ENCODE results near the gene HIF1A.

Gene HIF1A

GRCh38 chr14:61672796-61673195, 22.5 kb upstream of the HIF1A start:
- Histone ChIP-seq H3K9me3 (ENCODE audit: control insufficient read depth, insufficient read depth, low read length) (no peaks in the 10 kb centered on the region), H3K4me1 (ENCODE audit: control insufficient read depth, low read length) (peaks cover 41% of the 10 kb centered on the region), H4K20me1 (ENCODE audit: control insufficient read depth, insufficient read depth, low read depth, low read length) (no peaks in the 10 kb centered on the region), H3K27me3 (ENCODE audit: control insufficient read depth, low read length) (no peaks in the 10 kb centered on the region), H3K36me3 (ENCODE audit: control insufficient read depth, low read length) (no peaks in the 10 kb centered on the region), H3K4me2 (ENCODE audit: low read length) (no peak overlapping the region), H3K27ac (ENCODE audit: low read depth, low read length) (no peak overlapping the region), H3K4me3 (ENCODE audit: low read length) (no peak overlapping the region), H3K9me2 (replicated peaks; ENCODE audit: control insufficient read depth, low read length) (no peaks in the 10 kb centered on the region), H3K79me2 (ENCODE audit: control insufficient read depth, low read length) (no peaks in the 10 kb centered on the region), H3F3A (ENCODE audit: control insufficient read depth, insufficient read depth) (peaks cover 19% of the 10 kb centered on the region)
- TF ChIP-seq EZH2phosphoT487 (IDR thresholded peaks at IDR 0.05; ENCODE audit: borderline replicate concordance, low read length) (no peak), CTCF (IDR thresholded peaks at IDR 0.05; ENCODE audit: low read depth, low read length, poor library complexity, severe bottlenecking) (no peak)

DNA sequence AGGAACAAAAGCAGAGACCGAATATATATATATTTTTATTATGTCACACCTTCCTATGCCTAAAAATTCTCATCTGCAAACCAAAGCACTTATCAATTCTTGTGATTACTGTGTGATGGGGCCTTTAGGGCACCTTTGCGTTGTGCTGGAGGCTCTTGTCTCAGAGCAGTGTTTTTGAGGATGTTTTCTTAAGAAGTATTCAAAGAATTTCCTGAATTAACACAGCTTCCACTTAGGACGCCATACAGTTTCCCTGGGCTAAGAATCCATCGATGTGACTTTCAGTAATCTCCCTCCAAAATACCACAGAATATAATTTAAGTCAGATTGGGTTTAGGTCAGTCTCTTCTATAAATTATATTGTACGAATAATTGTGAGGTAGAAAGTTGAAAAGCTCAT, 22.0 kb upstream of the HIF1A start:
- no peaks in the 10 kb centered on the region for H4K20me1 ChIP-seq (ENCODE audit: control insufficient read depth, insufficient read depth, low read depth, low read length)
- H3K4me3 ChIP-seq (ENCODE audit: low read length) = no peak overlapping the region
- no peaks in the 10 kb centered on the region for H3K27me3 ChIP-seq (ENCODE audit: control insufficient read depth, low read length)
- H3K27ac ChIP-seq (ENCODE audit: low read depth, low read length) = no peak overlapping the region
- TF ChIP-seq EZH2phosphoT487 (IDR thresholded peaks at IDR 0.05; ENCODE audit: borderline replicate concordance, low read length) = no peak
- H3K4me1 ChIP-seq (ENCODE audit: control insufficient read depth, low read length) = peaks cover 36% of the 10 kb centered on the region
- peaks cover 18% of the 10 kb centered on the region for H3F3A ChIP-seq (ENCODE audit: control insufficient read depth, insufficient read depth)
- no peaks in the 10 kb centered on the region for H3K9me3 ChIP-seq (ENCODE audit: control insufficient read depth, insufficient read depth, low read length)
- no peaks in the 10 kb centered on the region for H3K79me2 ChIP-seq (ENCODE audit: control insufficient read depth, low read length)
- H3K9me2 ChIP-seq (replicated peaks; ENCODE audit: control insufficient read depth, low read length) = no peaks in the 10 kb centered on the region
- no peaks in the 10 kb centered on the region for H3K36me3 ChIP-seq (ENCODE audit: control insufficient read depth, low read length)
- H3K4me2 ChIP-seq (ENCODE audit: low read length) = no peak overlapping the region

DNA sequence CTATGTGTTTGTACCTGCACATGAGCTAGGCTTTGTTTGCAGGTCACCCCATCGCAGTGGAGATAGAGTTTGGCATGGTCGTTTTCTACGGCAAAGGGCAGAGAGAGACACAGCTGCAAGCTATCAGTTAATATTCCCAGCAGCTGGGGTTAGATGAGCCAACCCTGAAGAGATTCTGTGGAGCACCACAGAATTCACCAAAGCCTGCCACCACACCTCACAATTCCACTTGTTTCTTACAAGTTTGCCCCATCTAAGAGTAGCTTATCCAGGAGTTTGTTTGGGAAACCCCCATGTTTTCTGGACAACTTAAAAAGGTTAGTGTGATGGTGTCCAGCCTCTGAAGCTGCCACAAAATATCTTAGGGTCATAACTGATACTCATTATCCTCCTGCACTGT, 20.0 kb upstream of the HIF1A start:
- TF ChIP-seq EZH2phosphoT487 (IDR thresholded peaks at IDR 0.05; ENCODE audit: borderline replicate concordance, low read length) = no peak
- no peak for TF ChIP-seq CTCF (IDR thresholded peaks at IDR 0.05; ENCODE audit: low read depth, low read length, poor library complexity, severe bottlenecking)
- H4K20me1 ChIP-seq (ENCODE audit: control insufficient read depth, insufficient read depth, low read depth, low read length) = no peaks in the 10 kb centered on the region
- H3K79me2 ChIP-seq (ENCODE audit: control insufficient read depth, low read length) = no peaks in the 10 kb centered on the region
- H3F3A ChIP-seq (ENCODE audit: control insufficient read depth, insufficient read depth) = peaks cover 5% of the 10 kb centered on the region; the same call in 1 of the 2 replicates
- H3K36me3 ChIP-seq (ENCODE audit: control insufficient read depth, low read length) = no peaks in the 10 kb centered on the region
- H3K4me3 ChIP-seq (ENCODE audit: low read length) = no peak overlapping the region
- no peak overlapping the region for H3K27ac ChIP-seq (ENCODE audit: low read depth, low read length)
- no peaks in the 10 kb centered on the region for H3K9me3 ChIP-seq (ENCODE audit: control insufficient read depth, insufficient read depth, low read length)
- no peak overlapping the region for H3K4me2 ChIP-seq (ENCODE audit: low read length)
- H3K27me3 ChIP-seq (ENCODE audit: control insufficient read depth, low read length) = no peaks in the 10 kb centered on the region
- H3K9me2 ChIP-seq (replicated peaks; ENCODE audit: control insufficient read depth, low read length) = no peaks in the 10 kb centered on the region
- peaks cover 26% of the 10 kb centered on the region for H3K4me1 ChIP-seq (ENCODE audit: control insufficient read depth, low read length)

GRCh38 chr14:61677479-61677878, 17.8 kb upstream of the HIF1A start:
- no peaks in the 10 kb centered on the region for H3K9me2 ChIP-seq (replicated peaks; ENCODE audit: control insufficient read depth, low read length)
- no peak overlapping the region for H3K4me2 ChIP-seq (ENCODE audit: low read length)
- H4K20me1 ChIP-seq (ENCODE audit: control insufficient read depth, insufficient read depth, low read depth, low read length) = no peaks in the 10 kb centered on the region
- no peaks in the 10 kb centered on the region for H3K27me3 ChIP-seq (ENCODE audit: control insufficient read depth, low read length)
- H3K9me3 ChIP-seq (ENCODE audit: control insufficient read depth, insufficient read depth, low read length) = no peaks in the 10 kb centered on the region
- no peaks in the 10 kb centered on the region for H3K36me3 ChIP-seq (ENCODE audit: control insufficient read depth, low read length)
- H3K27ac ChIP-seq (ENCODE audit: low read depth, low read length) = no peak overlapping the region
- TF ChIP-seq EZH2phosphoT487 (IDR thresholded peaks at IDR 0.05; ENCODE audit: borderline replicate concordance, low read length) (no peak), CTCF (IDR thresholded peaks at IDR 0.05; ENCODE audit: low read depth, low read length, poor library complexity, severe bottlenecking) (no peak)
- no peaks in the 10 kb centered on the region for H3K79me2 ChIP-seq (ENCODE audit: control insufficient read depth, low read length)
- peaks cover 11% of the 10 kb centered on the region; the same call in 1 of the 2 replicates for H3K4me1 ChIP-seq (ENCODE audit: control insufficient read depth, low read length)
- H3K4me3 ChIP-seq (ENCODE audit: low read length) = no peak overlapping the region
- peaks cover 6% of the 10 kb centered on the region; the same call in 1 of the 2 replicates for H3F3A ChIP-seq (ENCODE audit: control insufficient read depth, insufficient read depth)
